Stimulated activated CD8-positive, alpha-beta memory T cell treated with anti-CD3 and anti-CD28 coated beads, Interleukin-7, amount 100 ng/mL, for 1 hour (primary cell): ENCODE measurements around the gene FSTL4.

ENCODE experiments used
- DNase-seq, 2 donors: peaks; one replicate each; pipeline ENCODE4 v3.0.0-alpha.2; 2020; ENCODE audit warnings: low read depth in 2 of 2

The FSTL4 gene

DNA sequence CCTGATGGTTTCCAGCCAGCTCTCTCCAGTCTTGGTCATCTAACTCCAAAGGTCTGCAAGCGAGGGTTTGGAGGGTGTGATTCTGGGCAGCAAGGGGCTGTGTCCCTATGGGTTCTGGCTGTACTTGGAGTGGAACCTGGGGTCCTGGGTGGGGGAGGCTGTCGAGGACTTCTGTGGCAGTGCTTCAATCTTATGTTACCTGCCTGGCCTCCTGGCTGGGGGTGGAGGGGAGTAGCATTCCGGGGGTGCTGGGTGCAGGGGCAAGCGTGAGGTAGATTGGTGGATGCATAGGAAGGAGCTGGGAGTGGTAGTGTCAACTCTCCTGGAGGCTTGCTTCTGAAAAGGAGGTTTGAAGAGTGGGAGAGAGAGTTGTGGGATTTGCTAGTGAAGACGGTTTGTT lies 417.1 kb downstream of the FSTL4 start:
- DNase-seq, result no peak

DNA sequence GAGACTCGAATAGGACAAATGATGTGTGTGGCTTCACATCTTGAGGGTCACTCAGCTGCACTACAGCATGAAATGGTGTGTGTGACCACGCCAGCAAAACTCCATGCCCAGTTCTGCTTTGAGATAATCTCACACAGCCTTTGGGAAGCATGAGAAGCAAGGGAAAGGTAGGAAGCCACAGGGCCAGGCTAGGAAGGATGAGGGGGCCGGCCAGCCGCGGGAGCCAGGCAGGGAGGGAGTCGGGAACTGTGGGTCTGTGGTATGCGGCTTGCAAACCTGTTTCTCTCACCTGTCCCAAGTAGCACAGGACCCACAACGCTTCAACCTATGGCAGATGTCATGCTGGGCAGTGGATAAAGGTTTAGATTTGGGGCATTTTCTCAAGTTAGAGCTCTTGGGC lies 418.5 kb downstream of the FSTL4 start:
- DNase-seq, result no peak

DNA sequence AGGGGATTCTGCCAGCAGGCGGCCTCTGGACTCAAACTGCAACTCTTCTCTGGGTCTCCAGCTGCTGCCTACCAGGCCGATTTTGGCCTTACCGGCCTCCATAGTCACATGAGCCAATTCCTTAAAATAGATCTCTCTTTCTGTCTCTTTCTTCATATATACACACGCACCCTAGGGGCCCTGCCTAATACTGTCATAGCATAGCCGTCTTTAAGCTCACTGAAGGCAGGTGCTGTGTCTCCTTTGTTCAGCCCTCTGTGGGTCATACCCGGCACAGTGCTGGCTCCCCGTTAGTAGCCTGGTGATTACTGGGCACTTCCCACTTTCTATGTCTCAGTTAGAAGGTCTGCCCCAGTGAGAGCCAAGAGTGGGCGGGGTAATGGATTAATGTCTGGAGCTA lies 419.6 kb downstream of the FSTL4 start:
- DNase-seq, result no peak

DNA sequence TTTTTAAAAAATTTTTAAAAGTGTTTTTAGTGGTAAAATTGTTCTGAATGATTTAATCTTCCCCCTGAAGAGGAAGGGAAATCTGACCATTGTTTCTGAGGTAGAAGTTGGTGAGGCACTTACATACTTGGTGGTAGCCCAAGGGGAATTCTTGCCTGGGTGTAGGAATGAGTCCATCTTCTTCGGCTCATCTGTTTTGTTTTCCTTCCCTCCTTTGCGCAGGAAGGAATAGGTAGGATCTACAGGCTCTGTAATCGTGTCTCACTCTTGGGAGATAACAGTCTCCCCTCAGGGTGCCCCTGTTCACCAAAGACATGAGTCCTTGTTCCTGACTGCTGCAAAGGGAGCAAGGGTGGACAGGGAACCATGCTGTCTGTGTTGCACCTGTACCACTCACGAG lies 422.5 kb downstream of the FSTL4 start:
- no peak for DNase-seq

DNA sequence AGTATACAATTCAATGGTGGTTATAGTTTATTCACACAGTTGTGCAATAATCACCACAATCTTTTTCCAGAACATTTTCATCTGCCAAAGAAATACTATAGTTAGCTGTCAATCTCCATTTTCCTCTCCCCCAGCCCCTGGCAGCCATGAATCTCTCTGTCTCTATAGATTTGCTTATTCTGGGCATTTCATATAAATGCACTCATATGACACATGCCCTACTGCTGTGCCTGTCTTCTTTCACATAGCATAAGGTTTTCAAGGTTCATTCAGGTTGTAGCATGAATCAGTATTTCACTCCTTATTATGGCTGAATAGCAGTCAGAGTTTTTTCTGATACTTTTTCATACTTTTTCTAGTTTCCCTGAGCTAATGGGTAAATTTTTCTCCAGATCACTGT lies 432.9 kb downstream of the FSTL4 start:
- DNase-seq, result no peak

DNA sequence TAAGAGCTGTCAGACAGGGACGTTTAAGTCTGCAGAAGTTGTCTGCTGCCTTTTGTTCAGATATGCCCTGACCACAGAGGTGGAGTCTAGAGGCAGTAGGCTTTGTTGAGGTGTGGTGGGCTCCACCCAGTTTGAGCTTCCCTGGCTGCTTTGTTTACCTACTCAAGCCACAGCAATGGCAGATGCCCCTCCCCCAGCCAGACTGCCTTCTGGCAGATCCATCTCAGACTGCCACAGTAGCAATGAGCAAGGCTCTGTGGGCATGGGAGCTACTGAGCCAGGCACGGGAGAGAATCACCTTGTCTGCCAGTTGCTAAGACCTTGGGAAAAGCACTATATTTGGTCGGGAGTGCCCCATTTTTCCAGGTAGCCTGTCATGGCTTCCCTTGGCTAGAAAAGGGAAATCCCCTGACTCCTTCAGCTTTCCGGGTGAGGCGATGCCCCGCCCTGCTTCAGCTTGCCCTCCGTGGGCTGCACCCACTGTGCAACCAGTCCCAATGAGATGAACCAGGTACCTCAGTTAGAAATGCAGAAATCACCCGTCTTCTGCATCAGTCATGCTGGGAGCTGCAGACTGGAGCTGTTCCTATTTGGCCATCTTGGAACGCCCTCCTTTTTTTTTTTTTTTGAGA lies 441.5 kb downstream of the FSTL4 start:
- DNase-seq, result peak in 1 of 2 donors; percentile 33

DNA sequence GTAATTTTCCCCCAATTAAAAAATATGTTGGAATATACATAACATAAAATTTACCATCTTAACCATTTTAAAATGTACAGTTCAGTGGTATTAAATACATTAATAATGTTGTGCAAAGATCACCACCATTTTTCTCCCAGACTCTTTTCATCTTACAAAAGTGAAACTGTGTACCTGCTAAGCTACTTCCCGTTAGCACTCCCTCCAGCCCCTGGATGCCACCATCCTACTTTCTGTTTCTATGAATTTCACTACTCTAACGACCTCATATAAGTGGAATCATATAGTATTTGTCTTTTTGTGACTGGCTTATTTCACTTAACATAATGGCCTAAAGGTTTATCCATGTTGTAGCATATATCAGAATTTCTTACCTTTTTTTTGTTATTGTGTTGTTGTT lies 447.6 kb downstream of the FSTL4 start:
- no peak for DNase-seq

DNA sequence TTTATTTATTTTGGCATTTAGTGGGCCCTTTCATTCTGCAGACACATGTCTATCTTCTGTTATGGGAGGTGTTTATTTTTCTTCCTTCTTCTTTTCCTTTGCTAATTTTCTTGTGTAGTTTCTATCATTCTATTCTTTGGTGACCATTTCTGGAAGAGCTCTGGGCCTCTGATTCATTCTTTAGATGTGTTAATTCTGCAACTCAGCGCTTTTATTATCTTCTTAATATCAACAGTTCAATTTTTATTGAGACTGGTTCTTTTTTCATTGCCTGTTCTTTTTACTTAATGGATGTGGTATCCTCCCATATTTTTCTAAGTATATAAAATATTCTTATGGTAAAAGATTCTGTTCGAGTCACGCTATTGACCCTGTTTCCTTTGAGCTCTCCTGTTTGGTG lies 448.5 kb downstream of the FSTL4 start:
- DNase-seq, result no peak

DNA sequence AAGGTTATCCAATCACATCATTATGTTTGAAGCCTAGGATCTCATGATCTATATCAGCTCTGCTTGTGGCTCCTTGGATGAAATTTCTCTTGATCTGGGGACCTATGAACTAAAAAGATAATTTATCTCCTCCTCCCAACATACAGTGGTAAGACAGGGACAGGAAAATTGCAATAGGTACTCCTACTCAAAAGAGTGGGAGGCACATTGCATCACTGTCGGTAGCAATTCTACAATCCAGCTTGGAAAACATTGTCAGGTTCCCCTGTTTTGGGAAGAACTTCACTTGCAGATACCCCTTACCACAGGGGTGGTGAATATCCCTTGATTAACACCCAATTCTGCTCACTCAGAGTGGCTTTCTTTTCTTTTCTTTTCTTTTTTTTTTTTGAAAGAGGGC lies 452.8 kb downstream of the FSTL4 start:
- no peak for DNase-seq

DNA sequence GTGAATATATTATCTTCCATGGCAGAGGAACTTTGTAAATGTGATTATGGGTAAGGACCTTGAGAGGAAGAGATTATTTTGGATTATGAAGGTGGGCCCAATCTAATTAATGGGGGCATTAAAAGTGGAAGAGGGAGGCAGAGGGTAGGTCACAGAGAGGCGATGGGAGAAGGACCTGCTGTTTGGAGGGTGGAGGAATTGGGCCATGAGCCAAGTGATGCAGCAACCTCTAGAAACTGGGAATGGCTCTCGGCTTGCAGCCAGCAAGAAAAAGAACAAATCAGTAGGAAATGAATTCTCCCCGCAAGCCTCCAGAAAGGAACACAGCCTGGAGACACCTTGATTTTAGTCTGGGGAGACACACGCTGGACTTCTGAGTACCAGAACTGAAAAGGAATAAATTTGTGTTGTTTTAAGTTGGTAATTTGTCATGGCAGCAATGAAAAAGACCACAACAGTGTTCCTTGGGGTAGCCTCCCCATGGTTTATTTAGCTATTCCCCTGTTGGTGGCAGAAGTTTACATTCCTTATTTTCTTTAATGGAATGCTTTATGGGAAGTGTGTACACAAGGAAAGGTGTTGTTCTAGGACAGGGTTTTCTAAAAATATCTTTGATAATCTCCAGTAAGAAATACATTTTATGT lies 456.9 kb downstream of the FSTL4 start:
- no peak for DNase-seq

DNA sequence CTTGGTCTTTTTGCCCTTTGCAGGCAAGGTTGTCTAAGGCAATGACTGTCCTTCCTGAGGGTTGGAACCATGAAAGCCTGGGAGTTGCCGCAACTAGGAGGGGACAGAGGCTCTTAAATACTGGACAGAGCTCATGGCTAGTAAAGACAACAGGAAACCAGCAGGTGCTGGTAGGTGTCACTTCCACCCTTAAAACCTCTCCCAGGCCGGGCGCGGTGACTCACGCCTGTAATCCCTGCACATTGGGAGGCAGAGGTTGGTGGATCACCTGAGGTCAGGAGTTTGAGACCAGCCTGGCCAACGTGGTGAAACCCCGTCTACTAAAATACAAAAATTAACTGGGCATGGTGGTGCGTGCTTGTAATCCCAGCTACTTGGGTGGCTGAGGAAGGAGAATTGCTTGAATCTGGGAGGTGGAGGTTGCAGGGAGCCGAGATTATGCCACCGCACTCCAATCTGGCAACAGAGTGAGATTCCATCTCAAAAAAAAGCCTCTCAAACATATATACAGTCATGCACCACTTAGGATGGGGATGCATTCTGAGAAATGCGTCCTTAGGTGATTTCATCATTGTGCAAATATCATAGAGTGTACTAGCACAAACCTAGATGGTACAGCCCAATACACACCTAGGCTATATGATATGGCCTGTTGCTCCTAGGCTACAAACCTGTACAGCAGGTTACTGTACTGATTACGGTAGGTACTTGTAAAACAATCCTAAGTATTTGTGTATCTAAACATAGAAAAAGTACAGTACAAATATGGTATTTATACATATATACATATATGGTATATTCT lies 457.9 kb downstream of the FSTL4 start:
- DNase-seq, result no peak

DNA sequence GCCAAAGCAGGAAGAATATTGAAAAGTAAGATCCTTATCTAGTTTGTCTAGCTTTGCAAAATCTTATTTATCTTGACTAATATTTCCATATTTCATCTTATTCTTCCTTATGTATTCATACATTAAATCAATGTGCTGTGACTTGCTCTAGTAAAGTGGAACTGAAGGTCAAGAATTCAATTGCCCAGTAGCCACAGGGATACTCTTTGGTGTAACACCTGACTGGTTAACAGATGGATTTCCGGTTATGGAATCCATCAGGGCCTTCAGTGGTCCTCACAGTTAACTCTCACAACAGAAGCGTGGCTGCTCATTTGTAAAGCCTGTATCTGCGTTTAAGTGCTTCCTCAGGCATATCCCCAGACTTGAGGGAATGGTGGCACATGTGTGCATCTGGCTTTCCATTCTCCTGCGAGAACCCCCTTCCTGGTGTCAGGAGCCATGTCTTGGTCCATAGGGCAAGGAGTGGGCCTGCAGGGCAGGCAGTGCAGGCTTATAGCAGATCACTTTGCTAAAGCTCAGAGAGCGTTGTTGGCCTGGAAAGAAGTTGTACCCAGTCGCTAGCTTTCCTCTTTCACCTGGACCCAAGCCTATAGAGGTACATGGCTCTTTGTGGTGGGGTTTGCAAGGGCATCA lies 461.3 kb downstream of the FSTL4 start:
- no peak for DNase-seq

DNA sequence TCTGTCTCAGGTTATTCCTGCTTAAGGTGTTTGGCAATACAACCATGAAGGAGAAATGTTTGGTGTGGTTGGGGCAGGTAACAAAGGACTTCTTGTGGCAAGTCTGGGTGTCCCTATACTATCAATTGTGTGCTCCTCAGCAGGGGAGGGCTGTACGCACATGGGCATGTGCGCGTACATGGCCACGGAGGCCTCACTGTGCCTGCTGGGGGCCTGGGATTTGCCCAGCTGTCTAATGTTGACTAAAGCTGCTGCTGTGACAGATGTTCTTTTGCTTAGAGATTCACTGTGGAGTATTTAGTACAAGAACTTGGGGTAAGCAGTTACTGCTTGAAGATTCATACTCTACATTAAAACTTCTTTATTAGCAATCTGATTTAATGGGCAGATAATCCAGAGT lies 463.0 kb downstream of the FSTL4 start:
- no peak for DNase-seq

DNA sequence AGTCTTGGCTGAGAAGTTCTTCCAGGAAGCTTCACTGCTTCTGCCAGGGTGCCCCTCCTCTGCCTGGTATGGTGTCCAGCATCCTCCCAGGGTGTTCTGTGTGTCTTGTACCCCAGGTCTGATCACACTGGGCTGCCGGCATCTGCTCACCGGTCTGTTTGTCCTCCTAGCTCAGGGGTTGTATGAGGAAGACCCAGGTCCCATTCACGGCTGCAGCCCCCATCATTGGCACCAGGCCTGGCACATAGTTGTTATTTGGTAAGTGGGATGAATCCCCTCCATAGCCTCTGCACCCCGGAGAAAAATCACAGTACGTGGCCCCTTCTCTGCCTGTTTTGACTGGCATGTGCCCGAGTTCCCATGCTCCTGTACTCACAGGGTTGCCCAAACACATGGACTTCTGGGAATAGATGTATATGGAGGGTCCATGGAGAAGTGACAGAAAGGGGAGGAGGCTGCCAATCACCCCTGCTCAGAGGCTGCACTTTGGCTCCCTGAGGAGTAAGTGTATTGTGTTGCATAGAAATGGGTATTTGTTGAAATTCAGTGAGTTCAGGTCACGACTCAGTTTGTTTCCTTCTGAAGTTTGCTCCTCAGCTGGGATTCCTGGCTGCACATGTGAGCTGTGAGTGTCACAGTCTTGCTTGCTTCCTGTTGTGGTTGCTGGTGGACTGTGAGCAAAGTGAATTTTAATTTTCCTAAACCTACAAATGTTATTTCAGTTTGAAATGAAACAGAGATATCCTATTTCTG lies 464.4 kb downstream of the FSTL4 start:
- DNase-seq, result no peak

DNA sequence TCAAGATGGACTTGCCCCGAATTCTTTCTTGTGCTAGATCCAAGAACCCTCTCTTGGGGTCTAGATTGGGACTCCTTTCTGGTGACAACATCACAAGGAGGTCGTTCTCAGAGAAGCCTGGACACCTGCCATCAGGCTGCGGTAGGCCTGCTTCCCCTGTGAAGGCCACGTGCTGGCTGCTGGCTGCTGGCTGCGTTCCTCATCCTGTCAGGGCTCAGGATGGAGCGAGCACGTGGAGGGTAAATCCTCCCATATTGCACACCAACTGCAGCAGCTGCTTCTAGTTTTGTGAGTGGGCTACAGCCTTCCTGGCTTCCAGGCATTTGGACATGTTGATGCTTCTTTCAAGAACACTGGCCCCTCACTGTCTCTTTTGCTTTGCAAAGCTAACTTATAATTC lies 464.9 kb downstream of the FSTL4 start:
- no peak for DNase-seq
